HG03521 (cell line): Measurements from ENCODE around the gene FOXD1.
"Not testable (repeated sequence)": the region's sequence is repeated elsewhere in the genome, so short reads cannot be mapped to it uniquely, and the experiment has no call there.

ENCODE experiments used
- ATAC-seq: cut with Tn5 transposase; IDR thresholded peaks from one replicate; pipeline ENCODE4 v1.9.1; 2021; ENCODE audit warnings: mild to moderate bottlenecking, moderate library complexity; ENCODE audit not compliant: unreplicated experiment

The FOXD1 gene

DNA sequence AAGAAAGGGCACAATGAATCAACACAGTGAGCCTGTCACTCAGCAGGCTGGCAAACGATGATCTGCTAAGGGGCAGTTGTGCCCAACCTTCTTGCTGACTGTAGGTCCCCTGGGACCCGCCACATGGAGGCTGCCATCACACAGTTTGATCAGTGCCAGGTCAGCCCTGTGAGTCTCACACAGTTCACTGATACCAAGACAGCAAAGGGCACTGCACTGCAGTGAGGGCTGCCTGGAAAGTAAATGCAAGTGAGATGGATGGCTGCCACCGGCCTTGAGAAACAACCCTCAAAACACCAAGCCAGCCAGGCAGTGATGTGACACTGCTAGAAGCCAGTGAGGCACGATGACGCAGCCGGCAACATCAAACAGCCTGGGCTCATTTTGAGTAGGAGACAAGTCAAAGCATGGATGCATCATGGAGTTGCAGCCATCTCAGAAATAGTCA, 30.3 kb downstream of the FOXD1 start:
- no peak for ATAC-seq

DNA sequence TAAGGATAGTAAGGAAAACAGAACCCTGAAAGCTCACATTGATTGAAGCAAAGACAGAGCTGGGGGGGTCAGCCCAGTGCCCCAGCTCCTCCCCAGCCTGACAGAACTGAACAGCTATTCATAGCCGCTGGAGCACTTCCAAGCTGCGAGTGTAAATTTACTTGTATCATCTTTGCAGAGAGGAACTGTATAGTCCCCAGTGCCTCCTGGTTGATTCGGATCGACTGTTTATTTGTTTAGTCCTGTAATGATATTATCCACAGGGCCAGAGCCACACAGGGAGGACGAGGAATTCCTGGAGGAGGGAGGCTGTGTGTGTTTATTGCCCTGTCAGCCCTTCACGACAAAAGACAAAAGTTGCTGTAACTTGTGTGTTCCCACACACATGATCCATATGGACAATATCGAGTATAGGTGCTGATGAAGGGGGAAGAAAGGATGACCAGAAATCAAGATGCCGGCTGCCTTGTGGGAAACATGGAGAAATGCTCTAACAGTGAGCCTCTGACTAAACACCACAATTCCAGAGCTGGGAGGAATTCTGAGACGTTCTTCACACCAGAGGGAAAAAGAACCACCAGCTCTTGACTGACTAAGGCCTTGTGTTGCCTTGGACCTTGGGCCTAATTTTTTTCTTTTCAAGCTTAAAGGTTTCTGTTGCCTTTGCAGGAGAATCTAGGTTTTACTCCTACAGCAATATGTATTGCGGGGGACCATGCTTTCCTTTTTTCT, 31.1 kb downstream of the FOXD1 start:
- no peak for ATAC-seq

DNA sequence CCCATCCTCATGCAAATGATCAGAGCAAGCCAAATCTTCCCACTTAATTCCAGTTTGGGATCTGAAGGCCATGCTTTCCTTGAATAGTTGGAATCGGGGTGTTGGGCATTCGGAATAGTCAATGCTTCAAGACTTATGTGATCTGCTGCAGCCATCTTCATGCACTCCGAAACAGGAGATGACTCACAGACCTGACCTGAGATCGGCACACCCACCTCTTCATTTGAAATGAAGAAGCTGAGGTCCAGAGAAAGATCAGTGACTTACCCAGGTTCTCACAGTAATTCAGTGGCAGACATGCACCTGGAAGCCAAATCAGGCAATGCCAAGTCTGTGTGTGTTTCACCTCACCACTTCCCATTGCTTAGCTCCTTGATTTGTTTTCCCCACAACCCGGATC, 33.0 kb downstream of the FOXD1 start:
- ATAC-seq = no peak

DNA sequence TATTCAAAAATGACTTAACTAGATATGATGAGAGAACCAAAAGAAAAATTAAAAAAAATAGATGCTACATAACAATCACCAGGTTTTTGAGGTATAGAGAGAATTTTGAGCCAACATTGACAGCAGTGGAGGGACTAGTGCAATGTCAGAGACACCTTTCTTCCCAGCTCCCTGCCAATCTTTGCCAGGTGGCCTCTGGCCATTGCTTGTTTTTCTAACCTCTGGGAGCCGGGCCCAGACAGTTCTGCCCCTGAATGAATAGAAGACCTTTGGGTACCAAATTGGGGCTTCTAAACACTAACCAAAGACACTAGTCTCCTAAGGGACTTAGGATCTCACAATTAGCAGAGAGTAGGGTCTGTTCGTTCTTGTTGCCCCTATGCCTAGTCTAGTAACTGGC, 33.4 kb downstream of the FOXD1 start:
- no peak for ATAC-seq

DNA sequence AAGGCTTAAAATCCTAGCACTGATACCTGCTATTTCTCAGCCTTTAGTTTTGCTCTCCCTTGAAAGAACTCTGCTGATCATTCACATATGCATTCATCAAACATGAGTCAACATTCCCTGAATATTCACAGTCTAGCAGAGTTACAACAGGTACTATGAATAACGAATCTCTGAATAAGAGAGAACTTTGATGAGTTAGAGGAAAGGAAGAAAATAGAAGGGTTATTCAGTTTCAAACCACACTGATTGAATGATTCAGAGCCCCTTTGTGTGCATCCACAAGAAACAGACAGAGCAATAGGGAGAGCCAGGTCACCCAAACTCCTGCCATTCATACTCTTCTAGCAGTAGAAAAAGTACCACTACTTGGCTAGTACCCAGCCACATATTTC, 36.0 kb downstream of the FOXD1 start:
- ATAC-seq = no peak

DNA sequence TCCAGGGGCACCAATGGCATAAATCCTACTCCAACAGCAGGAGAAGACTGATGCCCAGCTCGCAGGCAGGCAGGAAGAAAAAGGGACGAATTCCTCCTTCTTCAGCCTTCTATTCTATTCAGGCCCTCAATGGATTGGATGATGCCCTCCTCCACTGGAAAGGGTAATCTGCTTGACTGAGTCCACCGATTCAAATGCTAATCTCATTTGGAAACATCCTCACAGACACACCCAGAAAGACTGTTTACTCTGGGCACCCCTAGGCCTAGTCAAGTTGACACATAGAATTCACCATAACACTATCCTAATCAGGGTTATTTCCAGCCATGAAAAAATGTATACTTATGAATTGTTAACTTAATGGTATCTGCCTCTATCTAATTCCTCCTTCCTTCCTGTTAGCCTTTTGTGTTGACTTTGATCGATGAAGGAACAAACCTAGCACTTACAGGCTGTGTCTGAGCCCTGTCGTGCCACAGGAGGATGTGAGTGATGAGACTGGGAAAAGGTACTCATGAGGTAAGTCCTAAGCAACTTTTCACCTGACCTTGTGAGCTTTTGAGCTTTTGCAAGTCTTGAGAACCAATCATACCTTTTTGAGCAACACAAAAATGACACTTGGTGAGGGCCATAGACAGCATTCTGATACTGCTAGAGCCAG, 36.5 kb downstream of the FOXD1 start:
- ATAC-seq = no peak

DNA sequence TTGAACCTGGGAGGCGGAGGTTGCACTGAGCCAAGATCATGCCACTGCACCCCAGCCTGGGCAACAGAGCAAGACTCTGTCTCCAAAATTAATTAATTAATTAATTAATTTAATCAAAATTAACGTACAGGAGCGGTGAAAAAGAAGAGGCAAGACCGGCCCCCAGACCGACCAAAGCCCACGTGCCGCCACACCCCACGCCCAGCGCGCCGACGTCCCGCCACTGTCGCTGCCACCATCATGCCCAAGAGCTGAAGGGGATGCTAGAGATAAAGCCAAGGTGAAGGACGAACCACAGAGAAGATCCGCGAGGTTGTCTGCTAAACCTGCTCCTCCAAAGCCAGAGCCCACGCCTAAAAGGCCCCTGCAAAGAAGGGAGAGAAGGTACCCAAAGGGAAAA, 38.6 kb downstream of the FOXD1 start:
- ATAC-seq = not testable (repeated sequence)

DNA sequence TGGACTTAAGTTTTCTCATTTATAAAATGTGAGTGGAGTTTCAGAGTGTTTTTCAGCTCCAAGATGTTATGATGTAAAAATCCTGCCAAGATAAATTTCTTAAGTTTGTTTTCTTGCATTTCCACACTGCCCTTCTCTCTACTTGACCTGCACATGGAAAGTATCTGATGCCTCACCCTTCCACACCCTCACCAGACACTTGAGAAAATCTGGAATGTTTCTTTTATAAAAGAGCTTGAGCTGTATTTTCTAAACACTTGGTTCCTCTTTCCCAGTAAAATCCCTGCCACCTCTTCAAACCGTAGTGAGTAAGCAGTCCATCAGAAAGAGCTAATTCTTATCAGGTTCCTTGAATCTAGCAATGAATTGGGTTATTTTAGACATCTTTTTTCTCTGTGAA, 42.9 kb downstream of the FOXD1 start:
- ATAC-seq = no peak

DNA sequence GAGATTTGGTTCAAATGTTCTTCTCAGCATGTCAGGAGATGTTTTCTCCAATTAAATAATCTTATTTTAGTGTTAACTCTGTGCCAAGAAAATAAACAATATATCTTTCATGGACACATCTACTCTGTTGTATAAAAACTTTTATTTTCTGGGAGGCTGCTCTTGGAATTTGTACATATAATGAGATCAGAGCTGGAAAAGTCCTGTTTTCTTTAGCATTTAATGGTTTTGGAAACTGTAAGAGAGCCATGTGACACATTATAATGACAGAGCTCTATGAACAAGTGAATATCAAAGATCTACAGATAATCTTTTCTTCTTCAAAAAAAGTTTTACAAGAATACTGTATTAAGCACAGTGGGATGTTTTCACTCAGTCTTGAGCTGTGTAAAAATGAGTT, 48.8 kb downstream of the FOXD1 start:
- no peak for ATAC-seq
